Fibroblast of lung (primary cell): ENCODE data around the gene SH3RF1. TPM values are rescaled to one million over a fixed set of nuclear protein-coding genes. Genes with fewer than 3 reads are reported as not detected.
A peak's percentile ranks its signal among the peaks of the same experiment; 100 is the strongest.

Source experiments
- DNase-seq, 2 donors: peaks; one replicate each; pipeline versions ENCODE4 v3.0.0 to v3.0.0-alpha.2; 2010; ENCODE audit warnings: low read depth in 2 of 2
- H2AFZ ChIP-seq: 2 replicates; pipeline ENCODE4 v1.5.1; 2012; ENCODE audit warnings: low read length, control low read depth, inconsistent platforms
- H3K27ac ChIP-seq: 2 replicates; pipeline ENCODE4 v1.5.1; 2011; ENCODE audit warnings: low read length, control low read depth; ENCODE audit not compliant: insufficient read depth
- H3K27me3 ChIP-seq: 2 replicates; pipeline ENCODE4 v1.5.1; 2011; ENCODE audit warnings: mild to moderate bottlenecking, low read length; ENCODE audit not compliant: control insufficient read depth, insufficient read depth
- H3K36me3 ChIP-seq: 2 replicates; pipeline ENCODE4 v1.5.1; 2011; ENCODE audit warnings: low read length; ENCODE audit not compliant: control insufficient read depth, insufficient read depth
- H3K4me1 ChIP-seq: 2 replicates; pipeline ENCODE4 v1.5.1; 2011; ENCODE audit warnings: low read length; ENCODE audit not compliant: control insufficient read depth, insufficient read depth; ENCODE audit errors: extremely low read depth
- H3K4me2 ChIP-seq: 2 replicates; pipeline ENCODE4 v1.5.1; 2011; ENCODE audit warnings: low read length, control low read depth; ENCODE audit not compliant: insufficient read depth; ENCODE audit errors: extremely low read depth
- H3K4me3 ChIP-seq, 4 experiments: fragments of 200-600 bp in 1 of 4; sonication (generic) in 1 of 4; replicated peaks in 1 of 4; 2 replicates each; pipeline ENCODE4 v1.5.1; 2011 to 2016; ENCODE audit warnings: low read length in 4 of 4, low read depth in 3 of 4, mild to moderate bottlenecking in 3 of 4, control low read depth in 2 of 4, inconsistent platforms in 1 of 4, mixed read lengths in 1 of 4; ENCODE audit not compliant: insufficient read depth in 1 of 4; ENCODE audit errors: control extremely low read depth in 1 of 4
- H3K79me2 ChIP-seq: 2 replicates; pipeline ENCODE4 v1.5.1; 2012; ENCODE audit warnings: mild to moderate bottlenecking, low read length, inconsistent platforms; ENCODE audit not compliant: control insufficient read depth, insufficient read depth
- H3K9ac ChIP-seq: 2 replicates; pipeline ENCODE4 v1.5.1; 2011; ENCODE audit warnings: mild to moderate bottlenecking, low read length, control low read depth; ENCODE audit not compliant: insufficient read depth
- H3K9me3 ChIP-seq: 2 replicates; pipeline ENCODE4 v1.5.1; 2012; ENCODE audit warnings: low read depth, low read length; ENCODE audit not compliant: control insufficient read depth, insufficient read depth
- H4K20me1 ChIP-seq: 2 replicates; pipeline ENCODE4 v1.5.1; 2011; ENCODE audit warnings: low read length; ENCODE audit not compliant: control insufficient read depth, insufficient read depth; ENCODE audit errors: extremely low read depth
- EZH2 ChIP-seq: IDR thresholded peaks from 2 replicates; pipeline ENCODE4 v1.5.1; 2012; ENCODE audit warnings: low read length, control low read depth, mild to moderate bottlenecking; ENCODE audit errors: missing control alignments
- polyA plus RNA-seq, 2 donors: library from polyadenylated mRNA; depleted of rRNA in 1 of 2; stranded (reverse) in 1 of 2; unstranded in 1 of 2; fragments of >200 nt; gene quantifications; 2 replicates each; pipeline ENCODE4 v1.2.1, GENCODE V29; 2011 to 2012; ENCODE audit warnings: missing spikeins in 1 of 2
- total RNA-seq: library from RNA; depleted of rRNA; stranded (reverse); fragments of >200 nt; gene quantifications from 2 replicates; pipeline ENCODE4 v1.2.1, GENCODE V29; 2014
- TF ChIP-seq, protein P1 (sequence below), 2 donors: IDR thresholded peaks in 1 of 2; conservative IDR thresholded peaks in 1 of 2; 1 replicate in 1 of 2; 2 replicates in 1 of 2; pipeline ENCODE4 v1.5.1; 2011 to 2012; ENCODE audit warnings: low read length in 2 of 2, control low read depth in 1 of 2, inconsistent platforms in 1 of 2, low read depth in 1 of 2, mild to moderate bottlenecking in 1 of 2

The SH3RF1 gene
- total and polyA plus RNA-seq, 2 donors (not counting 1 experiment from before 2014, with no cell fraction given), result 13.0 to 18.8 TPM

DNA sequence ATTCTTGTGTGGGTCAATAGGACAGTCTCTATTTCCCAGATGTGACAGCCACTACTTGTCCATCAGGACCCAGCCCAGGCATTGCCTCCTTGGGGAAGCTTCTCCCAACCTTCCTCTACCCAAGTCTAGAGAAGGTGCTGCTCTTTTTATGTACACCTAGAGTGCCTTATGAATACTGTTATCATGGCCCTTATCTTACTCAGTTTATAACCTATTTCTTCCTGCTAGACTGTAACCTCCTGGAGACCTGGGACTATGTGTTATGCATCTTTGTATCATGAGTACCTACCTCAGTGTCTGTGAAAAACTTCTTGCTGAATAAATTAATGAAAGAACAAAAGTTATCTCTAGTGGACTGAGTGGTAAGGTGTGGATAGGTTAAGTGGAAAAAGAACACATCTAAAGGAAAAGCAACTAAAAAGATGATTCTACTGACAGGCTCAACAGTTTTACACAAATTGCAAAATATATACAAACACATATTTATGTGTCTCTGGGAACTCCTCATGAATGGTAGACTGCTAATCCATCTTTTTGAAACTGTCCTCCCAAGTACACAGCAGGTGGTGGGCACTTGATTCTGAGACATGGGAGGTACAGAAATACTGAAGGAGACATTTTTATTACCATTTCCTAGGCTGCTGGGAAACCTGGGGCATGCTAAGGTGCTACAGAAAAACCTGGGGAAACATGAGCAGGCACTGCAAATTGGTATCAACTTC, 106.6 kb downstream of the SH3RF1 start:
- TF ChIP-seq EZH2, result no peak
- TF ChIP-seq, protein P1, sequence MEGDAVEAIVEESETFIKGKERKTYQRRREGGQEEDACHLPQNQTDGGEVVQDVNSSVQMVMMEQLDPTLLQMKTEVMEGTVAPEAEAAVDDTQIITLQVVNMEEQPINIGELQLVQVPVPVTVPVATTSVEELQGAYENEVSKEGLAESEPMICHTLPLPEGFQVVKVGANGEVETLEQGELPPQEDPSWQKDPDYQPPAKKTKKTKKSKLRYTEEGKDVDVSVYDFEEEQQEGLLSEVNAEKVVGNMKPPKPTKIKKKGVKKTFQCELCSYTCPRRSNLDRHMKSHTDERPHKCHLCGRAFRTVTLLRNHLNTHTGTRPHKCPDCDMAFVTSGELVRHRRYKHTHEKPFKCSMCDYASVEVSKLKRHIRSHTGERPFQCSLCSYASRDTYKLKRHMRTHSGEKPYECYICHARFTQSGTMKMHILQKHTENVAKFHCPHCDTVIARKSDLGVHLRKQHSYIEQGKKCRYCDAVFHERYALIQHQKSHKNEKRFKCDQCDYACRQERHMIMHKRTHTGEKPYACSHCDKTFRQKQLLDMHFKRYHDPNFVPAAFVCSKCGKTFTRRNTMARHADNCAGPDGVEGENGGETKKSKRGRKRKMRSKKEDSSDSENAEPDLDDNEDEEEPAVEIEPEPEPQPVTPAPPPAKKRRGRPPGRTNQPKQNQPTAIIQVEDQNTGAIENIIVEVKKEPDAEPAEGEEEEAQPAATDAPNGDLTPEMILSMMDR (conservative IDR thresholded peaks at IDR 0.05 in 1 of 2, IDR thresholded peaks at IDR 0.05 in 1 of 2; ENCODE audit: low read depth in 1 of 2, low read length in 2 of 2), result no peak
- H3K4me1 ChIP-seq, result peaks cover 15% of the 10 kb centered on the region
- no peaks in the 10 kb centered on the region for H3K27me3 ChIP-seq
- no peak overlapping the region for H2AFZ ChIP-seq
- no peak overlapping the region for H3K4me3 ChIP-seq
- no peak for DNase-seq
- no peak overlapping the region for H3K9ac ChIP-seq
- peaks cover 42% of the 10 kb centered on the region for H3K79me2 ChIP-seq
- H4K20me1 ChIP-seq, result no peaks in the 10 kb centered on the region
- H3K36me3 ChIP-seq, result no peaks in the 10 kb centered on the region
- no peaks in the 10 kb centered on the region for H3K9me3 ChIP-seq
- H3K4me2 ChIP-seq, result no peak overlapping the region
- peak overlapping the region; percentile 6 for H3K27ac ChIP-seq

DNA sequence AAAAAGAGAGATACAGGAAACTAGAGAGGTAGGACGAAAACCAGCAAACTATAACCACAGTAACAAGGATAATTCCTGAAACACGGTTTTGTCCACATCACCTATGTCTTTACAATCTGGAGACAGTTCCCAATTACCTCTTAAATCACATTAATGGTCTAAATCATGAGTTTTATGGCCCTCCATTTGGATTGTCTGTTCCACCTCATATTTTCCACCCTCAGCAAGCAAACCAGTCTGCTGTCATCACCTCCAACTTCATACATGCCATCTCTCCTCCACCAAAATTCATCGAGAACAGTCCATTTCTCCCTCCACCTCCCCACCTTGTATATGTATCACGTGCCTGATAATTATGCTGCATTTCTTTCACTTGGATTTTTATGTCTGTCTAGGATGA, 107.3 kb downstream of the SH3RF1 start:
- DNase-seq, result no peak
- TF ChIP-seq, protein P1 (conservative IDR thresholded peaks at IDR 0.05 in 1 of 2, IDR thresholded peaks at IDR 0.05 in 1 of 2; ENCODE audit: low read depth in 1 of 2, low read length in 2 of 2), result no peak
- no peak for TF ChIP-seq EZH2
- Histone ChIP-seq H4K20me1 (no peaks in the 10 kb centered on the region), H3K9ac (no peak overlapping the region), H3K4me1 (peaks cover 15% of the 10 kb centered on the region), H3K36me3 (no peaks in the 10 kb centered on the region), H3K4me2 (no peak overlapping the region), H3K27me3 (no peaks in the 10 kb centered on the region), H3K79me2 (peaks cover 44% of the 10 kb centered on the region), H2AFZ (no peak overlapping the region), H3K4me3 (no peak overlapping the region), H3K27ac (no peak overlapping the region), H3K9me3 (no peaks in the 10 kb centered on the region)

DNA sequence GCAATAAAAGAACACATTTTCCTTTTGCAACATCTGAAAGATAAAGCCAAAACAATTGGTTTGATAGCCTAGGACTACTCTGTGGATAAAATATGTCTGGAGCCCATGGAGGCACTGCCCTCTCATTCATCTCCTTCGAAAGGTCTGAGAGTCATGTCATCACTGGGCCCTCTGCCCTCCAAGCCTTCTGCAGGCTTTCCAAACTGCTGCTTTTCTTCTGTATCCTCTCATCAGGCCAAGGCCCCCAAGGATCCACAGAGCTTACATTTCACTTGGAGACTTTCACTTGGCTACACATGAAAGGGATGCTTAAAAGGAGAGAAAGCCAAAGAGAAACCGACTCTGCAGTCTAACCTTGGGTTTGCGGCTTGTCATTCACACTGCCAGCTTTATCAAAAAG, 109.9 kb downstream of the SH3RF1 start:
- H3K36me3 ChIP-seq, result no peaks in the 10 kb centered on the region
- H3K4me2 ChIP-seq, result peak overlapping the region; percentile 67
- TF ChIP-seq, protein P1 (conservative IDR thresholded peaks at IDR 0.05 in 1 of 2, IDR thresholded peaks at IDR 0.05 in 1 of 2; ENCODE audit: low read depth in 1 of 2, low read length in 2 of 2), result no peak
- TF ChIP-seq EZH2, result no peak
- H3K27ac ChIP-seq, result peak overlapping the region; percentile 54
- no peak overlapping the region for H3K9ac ChIP-seq
- H3K4me3 ChIP-seq, result peak overlapping the region in 3 of 4 experiments; percentile 14 to 26 (median 22)
- no peaks in the 10 kb centered on the region for H3K9me3 ChIP-seq
- H4K20me1 ChIP-seq, result no peaks in the 10 kb centered on the region
- H3K79me2 ChIP-seq, result peaks cover 35% of the 10 kb centered on the region
- no peaks in the 10 kb centered on the region for H3K27me3 ChIP-seq
- H2AFZ ChIP-seq, result no peak overlapping the region
- DNase-seq, result peak; percentile 47 to 56
- H3K4me1 ChIP-seq, result peaks cover 15% of the 10 kb centered on the region
